ENCODE results near the gene PRKN. TPM values are rescaled to one million over a fixed set of nuclear protein-coding genes. Genes with fewer than 3 reads are reported as not detected.

The PRKN gene
- total and polyA plus RNA-seq, 9 of the 15 experiments (the other 6 are each of a cell fraction or from before 2014, with no cell fraction given), result 0.03 to 0.96 (median 0.15) TPM; not detected in 2

GRCh38 chr6:162541019-162541601, 186.5 kb downstream of the PRKN start:
- Histone ChIP-seq H3K9me3 (replicated peaks; ENCODE audit: control insufficient read depth, insufficient read depth, low read depth, low read length) (no peaks in the 10 kb centered on the region), H3K4me2 (ENCODE audit: insufficient read depth, low read length) (no peak overlapping the region), H3K4me1 (replicated peaks in 1 of 2; ENCODE audit: control insufficient read depth in 2 of 2, insufficient read depth in 2 of 2, low read length in 2 of 2) (no peaks in the 10 kb centered on the region), H3K9me1 (ENCODE audit: control insufficient read depth, insufficient read depth, low read length) (no peaks in the 10 kb centered on the region), H4K20me1 (replicated peaks; ENCODE audit: control insufficient read depth, insufficient read depth, low read length) (no peaks in the 10 kb centered on the region), H2AFZ (ENCODE audit: low read depth, low read length) (no peak overlapping the region), H3K79me2 (ENCODE audit: control insufficient read depth, insufficient read depth, low read length) (no peaks in the 10 kb centered on the region), H3K4me3 (no peak overlapping the region), H3K36me3 (ENCODE audit: control insufficient read depth, insufficient read depth, low read length) (no peaks in the 10 kb centered on the region), H3K27me3 (ENCODE audit: control insufficient read depth in 2 of 2, insufficient read depth in 2 of 2, low read length in 2 of 2) (no peaks in the 10 kb centered on the region), H3K9ac (ENCODE audit: insufficient read depth in 1 of 2, low read depth in 2 of 2, low read length in 2 of 2) (no peak overlapping the region), H3K27ac (ENCODE audit: extremely low read depth, low read depth, low read length) (no peak overlapping the region)
- no TSS peak for BruUV-seq (replicated peaks)
- DNase-seq (ENCODE audit: extremely low read depth in 1 of 4, low spot score in 3 of 4), result no peak
- in situ Hi-C loops (cut with MboI) (no loop called here), intact Hi-C loops (cut with micrococcal nuclease) (no loop called here)
- TF ChIP-seq SREBF2 (CRISPR knock-in tag; IDR thresholded peaks at IDR 0.05) (no peak), ZFP30 (CRISPR knock-in tag; IDR thresholded peaks at IDR 0.05; ENCODE audit: borderline replicate concordance) (no peak), ETS2 (tag; IDR thresholded peaks at IDR 0.05; ENCODE audit: borderline replicate concordance, poor library complexity, severe bottlenecking) (no peak), ZNF511 (CRISPR knock-in tag; IDR thresholded peaks at IDR 0.05) (no peak), ZNF766 (CRISPR knock-in tag; conservative IDR thresholded peaks at IDR 0.05) (no peak), BRD4 (IDR thresholded peaks at IDR 0.05) (no peak), BRD9 (IDR thresholded peaks at IDR 0.05; ENCODE audit: low read depth, partially characterized antibody) (no peak), PHF21A (IDR thresholded peaks at IDR 0.05; ENCODE audit: borderline replicate concordance, low read depth) (no peak), TEAD4 (IDR thresholded peaks at IDR 0.05; ENCODE audit: low read length) (no peak), TEAD4 (CRISPR knock-in tag; IDR thresholded peaks at IDR 0.05; ENCODE audit: borderline replicate concordance) (no peak), ATF1 (CRISPR knock-in tag; IDR thresholded peaks at IDR 0.05) (no peak), ATF1 (tag; IDR thresholded peaks at IDR 0.05) (no peak), SNIP1 (IDR thresholded peaks at IDR 0.05; ENCODE audit: low read depth) (no peak), MAFG (tag; conservative IDR thresholded peaks at IDR 0.05) (no peak), HMG20A (CRISPR knock-in tag; conservative IDR thresholded peaks at IDR 0.05) (no peak), SMAD4 (CRISPR knock-in tag; conservative IDR thresholded peaks at IDR 0.05) (no peak), TCF7L2 (IDR thresholded peaks at IDR 0.05; ENCODE audit: low read depth, low read length) (no peak), RBM17 (IDR thresholded peaks at IDR 0.05; ENCODE audit: borderline replicate concordance, low read depth, low read length) (no peak), GATA2 (CRISPR knock-in tag; IDR thresholded peaks at IDR 0.05) (no peak), FIP1L1 (IDR thresholded peaks at IDR 0.05; ENCODE audit: low read depth, low read length, poor library complexity, severe bottlenecking) (no peak)
- no peak for ATAC-seq
- FAIRE-seq, result no peak
- CTCF ChIA-PET (ENCODE audit: low intra/inter-chr PET ratio), result interaction anchor here (0.7 kb wide), 1 partner anchor 294 kb away, joined by 6 read pairs; no protein-coding TSS in a partner anchor
- WGBS (ENCODE audit: insufficient coverage, low coverage, missing lambda C conversion rate), result 6% methylated on average over 4 of the region's 4 CpGs
- POLR2A ChIA-PET, result interaction anchor here (0.6 kb wide), 1 partner anchor 680 kb away, joined by 4 read pairs; no protein-coding TSS in a partner anchor
